22Rv1 (cell line): Measurements from ENCODE around the gene AGO3.

Experiments used
- H3K27ac ChIP-seq: fragments of 450-650 bp; 2 replicates; pipeline ENCODE4 v1.5.1; 2017
- ZFX ChIP-seq: fragments of 450-650 bp; IDR thresholded peaks from 2 replicates; pipeline ENCODE4 v1.6.1; 2017; ENCODE audit warnings: antibody characterized with exemption, borderline replicate concordance
- TF ChIP-seq, protein P1 (sequence below): fragments of 450-650 bp; IDR thresholded peaks from 2 replicates; pipeline ENCODE4 v1.5.1; 2017; ENCODE audit warnings: mild to moderate bottlenecking

Gene AGO3

DNA sequence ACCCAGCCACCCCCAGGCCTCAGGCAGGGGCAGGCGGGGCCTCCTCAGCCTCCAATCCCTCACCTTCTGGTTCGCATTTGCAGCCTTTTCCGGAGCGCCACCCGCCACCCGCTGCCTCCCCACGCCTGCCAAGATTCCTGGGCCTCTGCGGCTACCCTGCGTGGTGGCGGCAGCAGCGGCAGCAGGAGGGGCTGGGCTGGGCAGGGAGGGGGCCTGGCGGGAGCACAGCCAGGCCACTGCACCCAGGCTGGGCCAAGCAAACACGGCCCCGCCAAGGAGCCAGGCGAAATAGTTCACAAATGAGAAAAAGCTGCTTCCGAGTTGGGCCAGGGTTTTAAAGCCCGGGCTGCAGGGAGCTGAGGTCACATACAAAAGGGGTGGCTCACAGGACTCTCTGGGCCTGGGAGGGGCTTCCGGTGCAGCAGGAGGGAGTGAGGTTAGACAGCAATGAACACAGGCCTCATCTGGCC, 184.3 kb downstream of the AGO3 start:
- no peak overlapping the region for H3K27ac ChIP-seq
- no peak for TF ChIP-seq ZFX
- TF ChIP-seq, protein P1, sequence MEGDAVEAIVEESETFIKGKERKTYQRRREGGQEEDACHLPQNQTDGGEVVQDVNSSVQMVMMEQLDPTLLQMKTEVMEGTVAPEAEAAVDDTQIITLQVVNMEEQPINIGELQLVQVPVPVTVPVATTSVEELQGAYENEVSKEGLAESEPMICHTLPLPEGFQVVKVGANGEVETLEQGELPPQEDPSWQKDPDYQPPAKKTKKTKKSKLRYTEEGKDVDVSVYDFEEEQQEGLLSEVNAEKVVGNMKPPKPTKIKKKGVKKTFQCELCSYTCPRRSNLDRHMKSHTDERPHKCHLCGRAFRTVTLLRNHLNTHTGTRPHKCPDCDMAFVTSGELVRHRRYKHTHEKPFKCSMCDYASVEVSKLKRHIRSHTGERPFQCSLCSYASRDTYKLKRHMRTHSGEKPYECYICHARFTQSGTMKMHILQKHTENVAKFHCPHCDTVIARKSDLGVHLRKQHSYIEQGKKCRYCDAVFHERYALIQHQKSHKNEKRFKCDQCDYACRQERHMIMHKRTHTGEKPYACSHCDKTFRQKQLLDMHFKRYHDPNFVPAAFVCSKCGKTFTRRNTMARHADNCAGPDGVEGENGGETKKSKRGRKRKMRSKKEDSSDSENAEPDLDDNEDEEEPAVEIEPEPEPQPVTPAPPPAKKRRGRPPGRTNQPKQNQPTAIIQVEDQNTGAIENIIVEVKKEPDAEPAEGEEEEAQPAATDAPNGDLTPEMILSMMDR, result no peak

DNA sequence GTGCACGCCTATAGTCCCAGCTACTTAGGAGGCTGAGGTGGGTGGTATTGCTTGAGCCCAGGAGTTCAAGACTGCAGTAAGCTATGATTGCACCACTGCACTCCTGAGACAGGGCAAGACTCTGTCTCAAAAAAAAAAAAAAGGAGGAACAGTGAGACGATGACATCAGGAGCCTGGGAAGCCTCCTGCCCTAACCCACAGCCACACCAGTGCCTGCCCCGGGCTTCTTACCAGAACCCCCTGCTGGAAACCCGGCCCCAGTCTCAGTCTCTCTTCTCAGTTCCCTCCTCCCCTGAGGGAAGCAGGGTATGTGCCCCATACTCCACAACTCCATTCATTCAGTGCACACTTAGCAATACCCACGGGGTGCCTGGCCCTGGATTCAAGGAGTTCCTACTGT, 185.0 kb downstream of the AGO3 start:
- H3K27ac ChIP-seq, result no peak overlapping the region
- TF ChIP-seq, protein P1, result no peak
- TF ChIP-seq ZFX, result no peak

DNA sequence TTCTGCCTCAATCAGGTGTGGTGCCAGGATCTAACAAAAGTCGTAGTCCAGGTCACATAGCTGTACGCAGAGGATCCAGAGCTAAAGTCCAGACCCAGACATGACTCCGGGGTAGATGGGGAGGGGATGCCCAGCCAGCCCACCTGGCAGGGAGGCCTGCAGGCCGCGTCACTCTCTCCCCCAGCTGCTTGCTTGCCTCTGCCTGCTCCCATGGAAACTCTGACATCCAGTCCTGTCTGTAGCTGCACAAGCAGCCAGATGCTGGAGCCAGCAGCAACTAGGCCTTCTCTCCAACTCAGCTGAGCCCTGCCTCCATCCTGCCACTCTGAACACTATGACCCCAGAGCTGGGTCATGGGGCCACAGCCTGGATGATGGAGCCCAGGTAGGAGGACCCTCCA, 186.0 kb downstream of the AGO3 start:
- TF ChIP-seq ZFX, result no peak
- TF ChIP-seq, protein P1, result no peak
- H3K27ac ChIP-seq, result no peak overlapping the region

DNA sequence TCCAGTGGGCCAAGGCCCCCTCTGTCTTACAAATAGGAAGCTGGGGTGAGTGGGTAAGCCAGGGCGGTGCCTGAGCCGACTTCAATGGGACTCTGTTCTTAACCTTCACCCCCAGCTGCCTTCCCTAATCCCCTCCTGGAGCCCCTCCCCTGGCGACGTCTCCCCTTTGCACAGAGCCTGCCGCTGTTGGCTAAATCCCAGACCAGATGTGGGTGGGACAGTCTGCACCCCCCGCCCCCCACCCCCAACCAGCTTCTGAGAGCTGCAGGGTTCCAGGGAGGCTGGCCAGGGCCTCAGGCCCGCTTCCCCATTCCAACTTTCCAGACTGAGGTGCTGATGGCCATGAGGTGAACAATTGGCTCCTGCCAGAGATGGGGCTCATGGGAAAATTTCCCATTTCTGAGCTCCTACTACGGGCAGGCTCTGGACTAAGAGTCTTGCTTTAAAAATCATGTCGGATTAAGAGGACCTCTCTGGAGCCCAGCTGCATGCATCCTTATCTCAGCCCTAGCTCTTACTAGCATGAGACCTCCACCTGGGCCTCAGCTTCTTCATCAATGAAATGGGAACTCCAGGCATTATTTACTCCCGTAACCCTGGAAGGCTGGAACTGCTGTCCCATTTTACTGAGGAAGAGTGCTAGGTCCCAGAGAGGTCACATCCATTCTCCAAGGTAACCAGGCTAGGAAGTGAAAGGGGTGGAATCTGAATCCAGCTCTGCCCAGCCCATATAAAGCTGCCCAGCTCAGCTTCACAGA, 187.7 kb downstream of the AGO3 start:
- no peak overlapping the region for H3K27ac ChIP-seq
- TF ChIP-seq, protein P1, result no peak
- no peak for TF ChIP-seq ZFX

DNA sequence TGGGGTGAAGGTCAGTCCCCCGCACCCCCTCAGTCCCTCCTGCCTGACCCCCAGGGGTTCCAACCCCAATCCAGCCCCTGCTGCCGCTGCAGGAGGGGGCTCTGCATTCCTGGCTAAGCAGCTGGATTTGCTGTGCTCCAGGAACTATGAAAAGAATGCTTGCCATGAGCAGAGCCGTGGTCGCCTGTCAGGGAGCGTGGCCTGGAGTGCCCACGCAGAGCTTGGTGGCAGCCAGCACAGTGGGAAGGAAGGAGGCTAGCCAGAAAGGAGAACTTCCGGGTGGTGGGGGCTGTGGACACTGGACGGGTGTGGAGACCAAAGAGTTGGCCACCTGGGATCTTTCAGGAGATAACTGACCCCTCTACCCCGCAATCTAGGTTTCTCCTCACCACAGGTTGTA, 188.6 kb downstream of the AGO3 start:
- H3K27ac ChIP-seq, result no peak overlapping the region
- TF ChIP-seq, protein P1, result no peak
- no peak for TF ChIP-seq ZFX
